ENCODE data around the gene UNC13C.
A peak's percentile ranks its signal among the peaks of the same experiment; 100 is the strongest.
"Not testable (repeated sequence)": the region's sequence is repeated elsewhere in the genome, so short reads cannot be mapped to it uniquely, and the experiment has no call there.

UNC13C gene

GRCh38 chr15:53978253-53978906, at the start of gene UNC13C:
Gene UNC13C (plus strand): TSS chr15:53978441. CDS start chr15:54012904, 34,463 bp downstream.
- Histone ChIP-seq H3K9me3 (ENCODE audit: control insufficient read depth, insufficient read depth, low read length) (no peaks in the 10 kb centered on the region), H3K36me3 (ENCODE audit: control insufficient read depth, insufficient read depth, low read length) (no peaks in the 10 kb centered on the region), H3K4me1 (ENCODE audit: control insufficient read depth, insufficient read depth, low read length) (no peaks in the 10 kb centered on the region), H3K4me3 (ENCODE audit: low read length) (peak within 1 kb of the TSS; percentile 4; the same call in 1 of the 2 replicates), H3K27ac (ENCODE audit: low read length) (no peak within 1 kb of the TSS), H3K27me3 (ENCODE audit: control insufficient read depth, insufficient read depth, low read length) (peaks cover 2% of the 10 kb centered on the region; the same call in 1 of the 2 replicates)
- no peak for DNase-seq (ENCODE audit: low read depth, low spot score)
- no CpG with 5 or more reads among the region's 30 CpGs for WGBS (ENCODE audit: insufficient coverage, insufficient read length)

GRCh38 chr15:53936137-53936536, 42.1 kb upstream of the UNC13C start:
- Histone ChIP-seq H3K27ac (ENCODE audit: low read length) (no peak overlapping the region), H3K4me1 (ENCODE audit: control insufficient read depth, insufficient read depth, low read length) (no peaks in the 10 kb centered on the region), H3K27me3 (ENCODE audit: control insufficient read depth, insufficient read depth, low read length) (no peaks in the 10 kb centered on the region), H3K9me3 (ENCODE audit: control insufficient read depth, insufficient read depth, low read length) (no peaks in the 10 kb centered on the region), H3K36me3 (ENCODE audit: control insufficient read depth, insufficient read depth, low read length) (no peaks in the 10 kb centered on the region), H3K4me3 (ENCODE audit: low read length) (no peak overlapping the region)
- DNase-seq (ENCODE audit: low read depth, low spot score), result no peak

- not testable (repeated sequence) for DNase-seq (ENCODE audit: low read depth, low spot score); H3K9me3 ChIP-seq (ENCODE audit: control insufficient read depth, insufficient read depth, low read length); H3K4me1 ChIP-seq (ENCODE audit: control insufficient read depth, insufficient read depth, low read length); H3K27ac ChIP-seq (ENCODE audit: low read length); H3K4me3 ChIP-seq (ENCODE audit: low read length); H3K27me3 ChIP-seq (ENCODE audit: control insufficient read depth, insufficient read depth, low read length); H3K36me3 ChIP-seq (ENCODE audit: control insufficient read depth, insufficient read depth, low read length)
- WGBS (ENCODE audit: insufficient coverage, insufficient read length), result no CpG with 5 or more reads among the region's 2 CpGs
Observed at GRCh38 chr15:53937632-53938031, 40.6 kb upstream of the UNC13C start.

- Histone ChIP-seq H3K36me3 (ENCODE audit: control insufficient read depth, insufficient read depth, low read length) (no peaks in the 10 kb centered on the region), H3K27ac (ENCODE audit: low read length) (no peak overlapping the region), H3K9me3 (ENCODE audit: control insufficient read depth, insufficient read depth, low read length) (no peaks in the 10 kb centered on the region), H3K4me1 (ENCODE audit: control insufficient read depth, insufficient read depth, low read length) (no peaks in the 10 kb centered on the region), H3K27me3 (ENCODE audit: control insufficient read depth, insufficient read depth, low read length) (no peaks in the 10 kb centered on the region), H3K4me3 (ENCODE audit: low read length) (no peak overlapping the region)
- no CpG with 5 or more reads among the region's 3 CpGs for WGBS (ENCODE audit: insufficient coverage, insufficient read length)
- DNase-seq (ENCODE audit: low read depth, low spot score), result no peak
Observed at GRCh38 chr15:53950572-53950971, 27.7 kb upstream of the UNC13C start.

- H3K36me3 ChIP-seq (ENCODE audit: control insufficient read depth, insufficient read depth, low read length), result no peaks in the 10 kb centered on the region
- DNase-seq (ENCODE audit: low read depth, low spot score), result no peak
- no peak overlapping the region for H3K4me3 ChIP-seq (ENCODE audit: low read length)
- H3K9me3 ChIP-seq (ENCODE audit: control insufficient read depth, insufficient read depth, low read length), result no peaks in the 10 kb centered on the region
- no peaks in the 10 kb centered on the region for H3K27me3 ChIP-seq (ENCODE audit: control insufficient read depth, insufficient read depth, low read length)
- no peaks in the 10 kb centered on the region; the same call in 1 of the 2 replicates for H3K4me1 ChIP-seq (ENCODE audit: control insufficient read depth, insufficient read depth, low read length)
- H3K27ac ChIP-seq (ENCODE audit: low read length), result no peak overlapping the region
Observed at GRCh38 chr15:53955396-53955795, 22.8 kb upstream of the UNC13C start.

- H3K4me3 ChIP-seq (ENCODE audit: low read length), result no peak overlapping the region
- H3K9me3 ChIP-seq (ENCODE audit: control insufficient read depth, insufficient read depth, low read length), result no peaks in the 10 kb centered on the region
- DNase-seq (ENCODE audit: low read depth, low spot score), result no peak
- no peaks in the 10 kb centered on the region for H3K36me3 ChIP-seq (ENCODE audit: control insufficient read depth, insufficient read depth, low read length)
- H3K27me3 ChIP-seq (ENCODE audit: control insufficient read depth, insufficient read depth, low read length), result no peaks in the 10 kb centered on the region
- no CpG with 5 or more reads among the region's 4 CpGs for WGBS (ENCODE audit: insufficient coverage, insufficient read length)
- H3K27ac ChIP-seq (ENCODE audit: low read length), result no peak overlapping the region
- no peaks in the 10 kb centered on the region; the same call in 1 of the 2 replicates for H3K4me1 ChIP-seq (ENCODE audit: control insufficient read depth, insufficient read depth, low read length)
Observed at GRCh38 chr15:53962646-53963561, 15.3 kb upstream of the UNC13C start.

- Histone ChIP-seq H3K36me3 (ENCODE audit: control insufficient read depth, insufficient read depth, low read length) (no peaks in the 10 kb centered on the region), H3K4me1 (ENCODE audit: control insufficient read depth, insufficient read depth, low read length) (no peaks in the 10 kb centered on the region), H3K27ac (ENCODE audit: low read length) (no peak overlapping the region), H3K4me3 (ENCODE audit: low read length) (no peak overlapping the region), H3K27me3 (ENCODE audit: control insufficient read depth, insufficient read depth, low read length) (no peaks in the 10 kb centered on the region), H3K9me3 (ENCODE audit: control insufficient read depth, insufficient read depth, low read length) (no peaks in the 10 kb centered on the region)
- DNase-seq (ENCODE audit: low read depth, low spot score), result no peak
Observed at GRCh38 chr15:53963801-53964200, 14.4 kb upstream of the UNC13C start.

- no peaks in the 10 kb centered on the region for H3K36me3 ChIP-seq (ENCODE audit: control insufficient read depth, insufficient read depth, low read length)
- peaks cover 2% of the 10 kb centered on the region; the same call in 1 of the 2 replicates for H3K27me3 ChIP-seq (ENCODE audit: control insufficient read depth, insufficient read depth, low read length)
- no peak overlapping the region for H3K27ac ChIP-seq (ENCODE audit: low read length)
- DNase-seq (ENCODE audit: low read depth, low spot score), result no peak
- H3K4me3 ChIP-seq (ENCODE audit: low read length), result no peak overlapping the region
- H3K4me1 ChIP-seq (ENCODE audit: control insufficient read depth, insufficient read depth, low read length), result no peaks in the 10 kb centered on the region
- WGBS (ENCODE audit: insufficient coverage, insufficient read length), result no CpG with 5 or more reads among the region's 2 CpGs
- H3K9me3 ChIP-seq (ENCODE audit: control insufficient read depth, insufficient read depth, low read length), result no peaks in the 10 kb centered on the region
Observed at GRCh38 chr15:53974121-53974520, 4.1 kb upstream of the UNC13C start.

- H3K4me1 ChIP-seq (ENCODE audit: control insufficient read depth, insufficient read depth, low read length), result no peaks in the 10 kb centered on the region
- no peaks in the 10 kb centered on the region for H3K9me3 ChIP-seq (ENCODE audit: control insufficient read depth, insufficient read depth, low read length)
- no peak overlapping the region for H3K27ac ChIP-seq (ENCODE audit: low read length)
- DNase-seq (ENCODE audit: low read depth, low spot score), result no peak
- no peaks in the 10 kb centered on the region for H3K36me3 ChIP-seq (ENCODE audit: control insufficient read depth, insufficient read depth, low read length)
- H3K4me3 ChIP-seq (ENCODE audit: low read length), result no peak overlapping the region
- no CpG with 5 or more reads among the region's 3 CpGs for WGBS (ENCODE audit: insufficient coverage, insufficient read length)
- peaks cover 2% of the 10 kb centered on the region; the same call in 1 of the 2 replicates for H3K27me3 ChIP-seq (ENCODE audit: control insufficient read depth, insufficient read depth, low read length)
Observed at GRCh38 chr15:53974813-53975212, 3.4 kb upstream of the UNC13C start.

GRCh38 chr15:53976844-53977392, 1.3 kb upstream of the UNC13C start:
- Histone ChIP-seq H3K4me1 (ENCODE audit: control insufficient read depth, insufficient read depth, low read length) (no peaks in the 10 kb centered on the region), H3K9me3 (ENCODE audit: control insufficient read depth, insufficient read depth, low read length) (no peaks in the 10 kb centered on the region), H3K27ac (ENCODE audit: low read length) (no peak overlapping the region), H3K27me3 (ENCODE audit: control insufficient read depth, insufficient read depth, low read length) (peaks cover 2% of the 10 kb centered on the region; the same call in 1 of the 2 replicates), H3K4me3 (ENCODE audit: low read length) (no peak overlapping the region), H3K36me3 (ENCODE audit: control insufficient read depth, insufficient read depth, low read length) (no peaks in the 10 kb centered on the region)
- no peak for DNase-seq (ENCODE audit: low read depth, low spot score)
- no CpG with 5 or more reads among the region's 8 CpGs for WGBS (ENCODE audit: insufficient coverage, insufficient read length)

Data from iPS DF 6.9 (cell line).